Measurements from ENCODE around the gene KRTAP4-16. TPM values are rescaled to one million over a fixed set of nuclear protein-coding genes. Genes with fewer than 3 reads are reported as not detected.
"Not testable (repeated sequence)": the region's sequence is repeated elsewhere in the genome, so short reads cannot be mapped to it uniquely, and the experiment has no call there.

Gene KRTAP4-16
- total and polyA plus RNA-seq, 10 donors = not detected

DNA sequence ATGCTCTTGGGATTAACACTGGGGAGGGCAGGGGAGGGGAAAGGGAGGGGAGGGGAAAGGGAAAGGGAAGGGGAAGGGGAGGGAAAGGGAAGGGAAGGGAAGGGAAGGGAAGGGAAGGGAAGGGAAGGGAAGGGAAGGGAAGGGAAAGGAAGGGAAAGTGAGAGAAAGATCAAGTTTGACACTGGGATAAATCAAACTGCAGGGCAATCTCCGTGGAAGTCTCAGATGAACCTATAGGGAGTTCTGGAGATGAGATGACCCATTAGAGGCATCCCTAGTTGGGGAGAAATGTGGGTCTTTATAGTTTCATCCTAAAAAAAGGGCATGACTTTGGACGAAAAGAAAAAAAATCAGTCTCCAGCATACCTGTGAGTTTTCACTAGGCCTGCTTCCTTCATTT, 19.7 kb upstream of the KRTAP4-16 start:
- peaks cover 3 to 70% (median 20%) of the 10 kb centered on the region in 6 donors for H3K4me1 ChIP-seq
- peaks cover 0 to 6% (median 0%) of the 10 kb centered on the region in 8 donors for H3K9me3 ChIP-seq
- no peaks in the 10 kb centered on the region for H3K36me3 ChIP-seq
- H3K4me3 ChIP-seq = no peak overlapping the region
- TF ChIP-seq POLR2A (IDR thresholded peaks at IDR 0.05) = no peak
- no peak for TF ChIP-seq POLR2AphosphoS5 (IDR thresholded peaks at IDR 0.05)
- TF ChIP-seq, protein P1, sequence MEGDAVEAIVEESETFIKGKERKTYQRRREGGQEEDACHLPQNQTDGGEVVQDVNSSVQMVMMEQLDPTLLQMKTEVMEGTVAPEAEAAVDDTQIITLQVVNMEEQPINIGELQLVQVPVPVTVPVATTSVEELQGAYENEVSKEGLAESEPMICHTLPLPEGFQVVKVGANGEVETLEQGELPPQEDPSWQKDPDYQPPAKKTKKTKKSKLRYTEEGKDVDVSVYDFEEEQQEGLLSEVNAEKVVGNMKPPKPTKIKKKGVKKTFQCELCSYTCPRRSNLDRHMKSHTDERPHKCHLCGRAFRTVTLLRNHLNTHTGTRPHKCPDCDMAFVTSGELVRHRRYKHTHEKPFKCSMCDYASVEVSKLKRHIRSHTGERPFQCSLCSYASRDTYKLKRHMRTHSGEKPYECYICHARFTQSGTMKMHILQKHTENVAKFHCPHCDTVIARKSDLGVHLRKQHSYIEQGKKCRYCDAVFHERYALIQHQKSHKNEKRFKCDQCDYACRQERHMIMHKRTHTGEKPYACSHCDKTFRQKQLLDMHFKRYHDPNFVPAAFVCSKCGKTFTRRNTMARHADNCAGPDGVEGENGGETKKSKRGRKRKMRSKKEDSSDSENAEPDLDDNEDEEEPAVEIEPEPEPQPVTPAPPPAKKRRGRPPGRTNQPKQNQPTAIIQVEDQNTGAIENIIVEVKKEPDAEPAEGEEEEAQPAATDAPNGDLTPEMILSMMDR (IDR thresholded peaks at IDR 0.05 in 8 of 11, conservative IDR thresholded peaks at IDR 0.05 in 3 of 11) = no peak
- H3K27me3 ChIP-seq (replicated peaks in 1 of 7) = no peaks in the 10 kb centered on the region
- no peak overlapping the region for H3K27ac ChIP-seq
- intact Hi-C loops (cut with DNase I; ENCODE audit: low total_unique reads) = no loop called here
- 80 to 96% (median 89%) methylated on average over 2 of the region's 2 CpGs for WGBS, 5 donors
- no peak for DNase-seq

DNA sequence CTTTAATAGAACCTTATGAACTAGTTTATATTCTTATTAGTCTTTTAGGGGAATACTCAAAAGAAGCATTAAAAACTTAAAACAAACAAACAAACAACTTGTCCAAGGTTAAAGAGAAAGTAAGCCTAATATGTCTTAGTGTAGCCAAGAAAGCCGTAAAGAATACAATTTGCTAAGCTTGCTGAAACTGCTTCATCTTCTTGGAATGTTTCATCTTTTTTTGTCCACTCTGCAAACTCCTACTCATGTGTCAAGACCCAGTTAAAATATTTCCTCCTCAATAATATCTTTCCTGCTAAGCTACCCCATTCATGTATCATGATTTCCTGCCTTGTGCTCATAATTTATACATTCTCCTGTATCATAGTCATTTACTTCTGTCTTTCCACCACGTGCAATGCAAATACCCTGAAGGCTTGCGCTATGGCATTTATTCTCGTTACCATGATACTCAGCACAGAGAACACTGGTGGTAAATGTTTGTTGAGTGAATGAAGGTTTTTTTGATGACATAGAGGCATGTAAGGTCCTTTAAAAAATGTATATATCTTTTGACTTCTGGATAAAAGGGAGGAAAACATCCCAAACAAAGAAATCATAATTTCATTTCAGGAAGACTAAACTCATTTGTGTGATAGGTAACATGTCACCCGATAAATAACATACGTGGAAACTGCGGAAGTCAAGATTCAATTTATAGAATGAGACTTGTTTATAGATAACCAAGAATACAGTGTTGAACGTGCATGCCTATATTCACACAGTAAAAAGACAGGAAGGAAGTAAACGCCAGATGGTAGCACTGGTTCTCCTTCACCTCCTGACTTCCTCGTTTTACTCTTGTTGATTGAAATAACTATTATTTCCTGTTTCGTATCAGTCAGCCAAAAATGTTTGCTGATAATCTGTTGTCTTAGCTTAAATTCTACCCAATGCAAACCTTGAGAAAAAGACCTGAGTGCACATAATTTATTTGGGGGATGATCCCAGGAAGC, 18.0 kb upstream of the KRTAP4-16 start:
- H3K9me3 ChIP-seq; H3K36me3 ChIP-seq; H3K27me3 ChIP-seq (replicated peaks in 1 of 7); DNase-seq; intact Hi-C loops (cut with DNase I; ENCODE audit: low total_unique reads); H3K4me3 ChIP-seq: not testable (repeated sequence)
- H3K27ac ChIP-seq = peak overlapping the region in 7 of 8 donors; percentile 53 to 81 (median 69)
- peak in 1 of 3 donors; percentile 35 for TF ChIP-seq POLR2AphosphoS5 (IDR thresholded peaks at IDR 0.05)
- TF ChIP-seq, protein P1 (IDR thresholded peaks at IDR 0.05 in 8 of 11, conservative IDR thresholded peaks at IDR 0.05 in 3 of 11) = peak in 1 of 11 experiments; percentile 21
- peaks cover 5 to 68% (median 20%) of the 10 kb centered on the region in 6 donors for H3K4me1 ChIP-seq
- 21 to 31% (median 27%) methylated on average over 11 of the region's 11 CpGs for WGBS, 5 donors

GRCh38 chr17:41118721-41119120, 16.7 kb upstream of the KRTAP4-16 start:
- Histone ChIP-seq H3K27ac (no peak overlapping the region), H3K9me3 (peaks cover 0 to 6% (median under 1%) of the 10 kb centered on the region in 8 donors), H3K36me3 (no peaks in the 10 kb centered on the region), H3K4me1 (peaks cover 3 to 56% (median 15%) of the 10 kb centered on the region in 6 donors), H3K4me3 (no peak overlapping the region), H3K27me3 (replicated peaks in 1 of 7) (peaks cover 0 to 5% (median 0%) of the 10 kb centered on the region in 7 donors)
- TF ChIP-seq POLR2A (IDR thresholded peaks at IDR 0.05) (no peak), POLR2AphosphoS5 (IDR thresholded peaks at IDR 0.05) (no peak)
- TF ChIP-seq, protein P1 (IDR thresholded peaks at IDR 0.05 in 8 of 11, conservative IDR thresholded peaks at IDR 0.05 in 3 of 11) = no peak
- intact Hi-C loops (cut with DNase I; ENCODE audit: low total_unique reads) = no loop called here
- WGBS, 5 donors = 83 to 93% (median 91%) methylated on average over 4 of the region's 4 CpGs
- DNase-seq = no peak

DNA sequence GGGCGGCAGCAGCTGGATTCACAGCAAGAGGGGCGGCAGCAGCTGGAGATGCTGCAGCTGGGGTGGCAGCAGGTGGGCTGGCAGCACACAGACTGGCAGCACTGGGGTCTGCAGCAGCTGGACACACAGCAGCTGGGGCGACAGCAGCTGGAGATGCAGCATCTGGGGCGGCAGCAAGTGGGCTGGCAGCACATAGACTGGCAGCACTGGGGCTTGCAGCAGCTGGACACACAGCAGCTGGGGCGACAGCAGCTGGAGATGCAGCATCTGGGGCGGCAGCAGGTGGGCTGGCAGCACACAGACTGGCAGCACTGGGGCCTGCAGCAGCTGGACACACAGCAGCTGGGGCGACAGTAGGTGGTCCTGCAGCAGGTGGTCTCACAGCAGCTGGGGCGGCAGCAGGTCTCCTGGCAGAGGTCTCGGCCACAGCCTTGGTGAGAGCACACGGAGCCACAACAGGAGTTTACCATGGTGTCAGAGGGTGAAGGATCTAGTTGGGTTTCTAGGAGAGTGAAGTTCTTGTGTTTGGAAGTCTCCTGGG, 15.9 kb upstream of the KRTAP4-16 start, which contains the start of gene KRTAP4-11:
TSS of gene KRTAP4-11 (minus strand) at position 528 of the 541 bp plus-strand sequence. CDS start at position 470, 58 bp downstream.
- H3K27me3 ChIP-seq (replicated peaks in 1 of 7); intact Hi-C loops (cut with DNase I; ENCODE audit: low total_unique reads); H3K27ac ChIP-seq; H3K36me3 ChIP-seq; DNase-seq; H3K4me3 ChIP-seq: not testable (repeated sequence)
- 64 to 86% (median 74%) methylated on average over 7 to 10 of the region's 10 CpGs for WGBS, 5 donors
- Histone ChIP-seq H3K4me1 (peaks cover 3 to 48% (median 12%) of the 10 kb centered on the region in 6 donors), H3K9me3 (peaks cover 0 to 12% (median 8%) of the 10 kb centered on the region in 8 donors)

All from spleen (tissue), 11 donors.